Stimulated activated CD4-positive, alpha-beta T cell treated with anti-CD3 and anti-CD28 coated beads, Interleukin-12 subunit alpha, Interleukin-12 subunit beta, amount 100 ng/mL, for 48 hours (primary cell): ENCODE results near the gene TIAM1.

Experiments used
- DNase-seq, 3 donors: peaks; one replicate each; pipeline ENCODE4 v3.0.0-alpha.2; 2020; ENCODE audit warnings: low read depth in 2 of 3, low spot score in 1 of 3

TIAM1 gene

GRCh38 chr21:31290765-31291164 lies 53.3 kb downstream of the TIAM1 start:
- DNase-seq: no peak

- DNase-seq: no peak
Observed at GRCh38 chr21:31289702-31290101, 54.4 kb downstream of the TIAM1 start.

GRCh38 chr21:31288191-31288590 lies 55.9 kb downstream of the TIAM1 start:
- no peak for DNase-seq

GRCh38 chr21:31287201-31287600 lies 56.9 kb downstream of the TIAM1 start:
- DNase-seq: no peak

GRCh38 chr21:31286621-31287020 lies 57.4 kb downstream of the TIAM1 start:
- no peak for DNase-seq

GRCh38 chr21:31284797-31285397 lies 59.2 kb downstream of the TIAM1 start:
- no peak for DNase-seq

- no peak for DNase-seq
Observed at GRCh38 chr21:31283025-31283424, 61.0 kb downstream of the TIAM1 start.

GRCh38 chr21:31282095-31282709 lies 61.9 kb downstream of the TIAM1 start:
- no peak for DNase-seq

- no peak for DNase-seq
Observed at GRCh38 chr21:31281561-31281960, 62.5 kb downstream of the TIAM1 start.

- no peak for DNase-seq
Observed at GRCh38 chr21:31279986-31280385, 64.1 kb downstream of the TIAM1 start.

GRCh38 chr21:31279214-31279613 lies 64.8 kb downstream of the TIAM1 start:
- DNase-seq: no peak

GRCh38 chr21:31278511-31279130 lies 65.4 kb downstream of the TIAM1 start:
- DNase-seq: no peak

- no peak for DNase-seq
Observed at GRCh38 chr21:31276663-31277062, 67.4 kb downstream of the TIAM1 start.

- DNase-seq: no peak
Observed at GRCh38 chr21:31275901-31276300, 68.2 kb downstream of the TIAM1 start.

GRCh38 chr21:31273278-31273677 lies 70.8 kb downstream of the TIAM1 start:
- DNase-seq: peak in 1 of 3 donors; percentile 18

GRCh38 chr21:31268090-31268489 lies 76.0 kb downstream of the TIAM1 start:
- DNase-seq: no peak

GRCh38 chr21:31267644-31268043 lies 76.4 kb downstream of the TIAM1 start:
- DNase-seq: no peak

GRCh38 chr21:31266241-31266640 lies 77.8 kb downstream of the TIAM1 start:
- no peak for DNase-seq

GRCh38 chr21:31265366-31266013 lies 78.6 kb downstream of the TIAM1 start:
- DNase-seq: no peak

- DNase-seq: no peak
Observed at GRCh38 chr21:31264574-31264973, 79.5 kb downstream of the TIAM1 start.

- no peak for DNase-seq
Observed at GRCh38 chr21:31262728-31263127, 81.3 kb downstream of the TIAM1 start.

GRCh38 chr21:31261759-31262158 lies 82.3 kb downstream of the TIAM1 start:
- DNase-seq: no peak
